Embryonic facial prominence (tissue), 1 donor: ENCODE results near the gene DOK6.

ENCODE experiments used
- DNase-seq: peaks from one replicate; pipeline ENCODE4 v3.0.0-alpha.2; 2016; ENCODE audit errors: extremely low spot score

The DOK6 gene

DNA sequence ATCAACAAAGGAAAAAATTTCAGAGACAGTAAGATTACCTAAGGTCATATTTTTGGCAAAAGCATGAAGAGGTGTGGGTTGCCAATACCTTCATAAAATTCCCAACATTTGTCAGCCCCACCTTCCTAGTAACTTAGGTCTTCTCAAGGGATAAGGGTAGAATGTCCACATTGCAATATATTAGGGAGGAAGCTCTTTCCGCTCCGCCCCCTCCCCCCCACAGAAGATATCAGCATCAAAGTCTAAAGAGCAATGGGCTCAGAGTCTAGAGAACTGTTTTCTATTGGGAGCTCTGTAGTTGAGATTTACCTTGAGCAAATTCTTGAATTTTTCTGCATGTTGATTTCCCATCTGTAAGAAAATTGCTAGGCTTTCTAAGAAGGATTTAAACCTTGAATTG, 346.7 kb downstream of the DOK6 start:
- DNase-seq = no peak

DNA sequence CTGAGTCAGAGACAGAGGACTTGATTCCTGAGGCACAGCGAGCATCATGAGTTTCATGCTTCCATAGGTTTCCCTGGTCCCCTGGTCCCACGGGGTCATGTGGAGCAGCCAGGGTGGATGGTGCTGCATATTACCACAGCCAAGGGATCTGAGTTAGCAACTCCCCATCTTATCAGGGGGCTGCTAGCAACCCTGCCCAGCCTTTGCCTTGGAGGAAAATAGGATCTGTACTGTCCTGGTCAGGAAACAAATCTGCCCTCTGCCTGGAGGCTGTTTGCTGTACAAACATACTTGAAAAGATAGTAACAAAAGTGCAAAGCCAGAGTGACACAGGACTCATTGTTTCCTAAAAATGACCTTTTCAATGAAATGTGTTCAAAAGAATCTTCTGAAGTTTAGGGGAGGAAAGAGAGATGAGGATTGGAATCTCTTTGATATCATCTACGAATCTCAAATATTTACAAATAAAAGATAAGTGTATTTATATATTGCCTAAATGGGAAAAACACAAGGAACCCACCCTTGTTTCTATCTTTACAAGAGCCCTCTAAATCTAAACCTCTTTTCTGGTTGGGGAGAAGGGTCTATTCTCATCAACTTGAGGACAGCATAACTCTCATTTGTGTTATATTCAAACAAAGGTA, 352.2 kb downstream of the DOK6 start:
- no peak for DNase-seq

DNA sequence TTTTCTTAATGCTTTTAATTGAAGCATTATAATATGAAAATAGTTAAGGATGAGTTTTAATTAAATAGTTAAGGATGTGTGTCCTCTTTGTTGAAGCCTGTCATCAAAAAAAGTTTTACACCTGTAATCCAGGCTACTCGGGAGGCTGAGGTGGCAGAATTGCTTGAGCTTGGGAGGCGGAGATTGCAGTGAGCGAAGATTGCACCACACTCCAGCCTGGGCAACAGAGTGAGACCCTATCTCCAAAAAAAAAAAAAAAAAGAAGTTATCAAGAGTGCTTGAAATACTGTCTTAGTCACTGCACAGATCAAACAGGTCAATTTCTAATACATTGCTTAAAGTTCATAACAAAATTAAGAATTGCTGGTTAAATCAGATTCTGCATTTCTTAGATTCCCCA, 353.4 kb downstream of the DOK6 start:
- no peak for DNase-seq

DNA sequence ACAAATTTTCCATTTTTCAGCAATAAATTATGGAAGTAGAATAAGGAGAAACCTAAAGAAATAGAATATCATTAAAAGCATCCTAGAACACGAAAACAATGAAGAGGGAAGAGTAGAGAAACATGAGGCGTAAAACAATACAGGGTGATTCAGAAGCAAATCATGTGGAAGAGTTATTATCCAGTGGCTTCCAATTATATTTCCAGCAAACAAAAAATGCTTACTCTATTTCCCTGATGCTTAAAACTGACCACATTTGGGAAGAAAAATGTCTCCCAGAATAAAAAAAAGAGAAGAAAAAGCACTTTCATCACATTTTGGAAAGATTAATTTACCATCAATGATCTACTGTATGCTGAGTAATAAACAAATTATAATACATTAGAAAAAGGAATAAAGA, 354.4 kb downstream of the DOK6 start:
- no peak for DNase-seq

DNA sequence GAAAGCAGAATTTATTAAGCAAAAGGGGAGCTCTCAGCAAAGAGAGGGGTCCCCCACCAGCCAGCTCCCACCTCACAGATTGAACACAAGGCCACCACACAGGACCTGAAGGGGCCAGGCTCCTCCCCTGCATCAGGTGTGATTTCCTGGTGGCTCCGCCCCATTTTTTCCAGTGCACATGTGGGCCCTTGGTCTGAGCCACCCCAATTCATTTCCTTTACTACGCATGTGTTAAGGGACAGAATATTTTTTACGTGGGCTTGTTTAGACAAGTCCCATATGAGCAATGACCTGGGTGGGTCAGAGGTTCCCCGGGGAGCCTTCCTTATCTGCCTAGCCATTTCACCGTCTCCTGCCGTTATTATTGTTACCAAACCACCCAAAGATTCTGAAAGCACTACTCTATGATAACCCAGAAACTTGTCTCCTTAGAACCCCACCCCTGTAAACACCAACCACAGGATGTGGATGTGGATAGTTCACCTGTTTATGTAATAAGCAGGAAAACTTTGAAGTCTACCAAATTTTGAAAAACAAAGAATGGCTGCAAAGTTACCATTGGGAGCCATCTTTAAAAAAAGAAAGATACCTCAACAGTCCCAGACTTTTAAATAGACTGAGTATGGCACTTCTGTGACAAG, 355.3 kb downstream of the DOK6 start:
- DNase-seq = no peak

DNA sequence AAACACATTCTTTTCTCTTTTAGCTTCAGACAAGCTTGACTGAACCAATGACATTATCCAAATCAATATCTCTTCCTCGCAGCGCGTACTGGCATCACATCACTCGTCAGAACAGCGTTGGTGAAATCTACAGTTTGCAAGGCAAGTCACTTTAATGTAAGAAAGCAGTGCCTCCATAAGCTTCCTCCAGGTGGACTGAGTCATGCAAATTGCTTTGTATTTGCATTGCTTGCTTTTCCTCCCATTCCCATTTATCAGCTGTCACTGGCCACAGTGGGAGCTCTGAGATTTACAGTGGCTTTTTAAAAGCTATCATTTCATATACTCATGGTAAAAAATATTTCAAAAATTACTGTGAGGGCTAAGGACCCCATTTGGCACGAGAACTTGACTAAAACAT, 357.0 kb downstream of the DOK6 start:
- DNase-seq = no peak

DNA sequence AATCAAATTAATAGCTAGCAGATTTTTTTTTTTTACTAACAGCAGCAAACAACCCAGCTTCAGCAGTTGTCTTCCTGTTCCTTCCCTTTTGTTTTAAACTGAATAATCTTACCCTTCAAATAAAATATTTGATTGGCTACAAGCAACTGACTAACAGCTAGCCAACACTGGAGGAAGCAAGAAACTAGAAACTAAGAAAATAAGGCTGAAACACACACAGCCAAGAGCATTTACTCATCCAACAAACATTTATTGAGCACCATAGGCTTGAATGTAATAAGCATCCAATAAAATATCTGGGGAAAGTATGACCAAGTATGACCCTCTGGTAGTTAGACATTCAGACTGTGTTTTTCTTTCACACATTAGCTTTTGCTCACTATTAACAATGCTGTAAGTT, 357.8 kb downstream of the DOK6 start:
- DNase-seq = no peak

DNA sequence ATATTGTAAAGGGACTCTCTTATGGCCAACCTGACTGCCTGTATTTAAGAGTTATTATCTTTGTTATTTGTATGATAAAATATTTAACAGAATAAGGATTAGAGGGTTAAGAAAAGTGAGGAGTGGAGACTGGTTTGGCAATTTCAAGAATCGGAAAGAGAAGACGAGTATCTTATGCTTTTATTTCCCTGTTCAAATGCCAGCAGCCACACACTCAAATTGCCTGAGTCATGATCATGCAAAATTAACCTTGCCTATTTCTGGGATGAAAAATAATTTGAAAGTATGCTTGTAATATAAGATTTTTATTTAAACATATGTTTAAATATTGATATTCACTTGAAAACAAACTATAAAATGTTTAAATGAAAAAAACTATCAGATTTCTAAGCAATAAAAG, 358.4 kb downstream of the DOK6 start:
- DNase-seq = no peak

DNA sequence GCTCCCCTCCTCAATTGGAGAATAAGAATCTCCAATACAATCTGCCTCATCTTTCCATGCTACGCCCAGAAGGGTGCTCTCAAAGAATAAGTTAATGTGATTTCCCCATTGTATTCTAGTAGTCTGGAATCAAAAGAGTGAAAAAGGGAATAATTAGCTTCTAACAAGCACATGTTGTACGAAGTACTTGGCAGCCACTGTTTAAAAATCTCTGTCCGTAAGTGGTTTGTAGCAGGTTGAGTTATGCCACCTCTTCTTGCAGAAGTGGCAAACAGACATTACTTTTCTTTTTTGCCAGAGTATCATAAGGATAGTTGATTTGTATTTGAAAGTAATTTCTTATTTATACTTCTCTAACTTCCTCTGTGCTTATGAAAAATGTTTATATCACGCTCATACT, 362.3 kb downstream of the DOK6 start:
- no peak for DNase-seq

DNA sequence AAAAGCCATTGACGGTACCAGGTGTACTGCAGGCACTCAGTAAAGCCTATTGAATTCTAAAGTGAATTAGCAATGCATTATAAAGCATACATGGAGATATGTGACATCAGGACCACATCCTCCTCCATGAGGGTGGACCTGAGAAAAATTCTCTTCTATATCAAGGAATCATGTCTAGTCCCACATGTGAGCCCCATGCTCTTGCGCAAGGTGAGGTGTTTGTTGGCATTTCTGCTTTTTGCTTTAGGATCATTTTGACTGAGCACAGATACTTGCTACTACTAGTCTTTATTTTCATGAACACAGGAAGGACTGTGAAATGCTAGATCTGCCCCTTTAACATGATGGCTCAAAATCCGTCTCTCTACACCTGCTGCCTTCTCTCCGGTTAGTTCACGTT, 363.1 kb downstream of the DOK6 start:
- no peak for DNase-seq

DNA sequence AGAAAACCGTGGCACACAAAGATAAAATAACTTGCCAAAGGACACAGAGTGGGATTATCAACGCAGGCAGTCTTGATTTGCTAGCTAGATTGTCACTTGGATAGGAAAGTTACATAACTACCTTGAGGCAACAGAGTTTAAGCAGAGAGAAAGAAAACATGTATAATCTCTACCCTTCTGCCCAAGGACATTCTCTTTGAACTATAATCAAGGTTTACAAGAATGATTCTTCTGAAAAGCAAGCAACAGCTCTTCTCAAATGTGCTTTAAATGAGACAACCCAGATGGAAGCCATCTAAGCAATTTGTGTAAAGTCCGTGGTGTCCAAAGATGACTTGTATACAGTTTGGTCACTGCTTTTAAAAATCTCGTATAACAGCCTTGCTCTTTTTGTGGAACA, 369.6 kb downstream of the DOK6 start:
- DNase-seq = no peak

DNA sequence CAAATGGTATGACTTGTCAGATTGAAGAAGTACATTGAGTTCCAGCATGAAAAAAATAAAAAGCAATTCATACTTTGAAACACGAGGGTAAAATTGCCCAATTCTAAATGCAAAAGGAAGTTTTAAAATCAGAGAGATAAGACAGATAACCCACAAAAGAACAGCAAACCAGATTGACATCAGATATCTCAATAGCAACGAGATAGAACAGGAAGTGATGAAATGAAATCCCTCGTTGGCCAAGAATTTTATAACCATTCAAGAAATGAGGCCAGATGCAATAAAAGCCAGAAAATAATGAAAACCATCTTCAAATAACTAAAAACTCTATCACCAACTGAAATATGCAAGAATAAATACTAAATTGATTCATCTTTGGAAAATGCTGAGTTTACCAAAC, 374.1 kb downstream of the DOK6 start:
- DNase-seq = no peak

DNA sequence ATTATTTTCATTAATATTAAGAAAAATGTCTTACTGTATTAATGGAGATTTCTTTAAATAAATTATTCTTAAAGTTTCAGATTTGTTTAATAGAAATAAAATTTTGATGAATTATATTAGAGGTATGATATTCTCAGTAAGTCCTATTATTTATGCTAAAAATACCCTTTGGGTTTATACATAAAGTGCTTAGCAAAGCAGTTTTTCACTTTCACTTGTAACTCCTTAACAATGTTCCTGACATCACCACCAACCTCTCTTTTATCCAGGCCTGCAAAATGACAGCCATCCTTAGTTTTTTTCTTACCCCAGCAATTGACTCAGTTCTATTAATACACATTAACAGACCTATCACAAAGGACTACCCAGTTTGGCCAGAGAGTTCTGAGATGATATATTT, 376.6 kb downstream of the DOK6 start:
- no peak for DNase-seq

DNA sequence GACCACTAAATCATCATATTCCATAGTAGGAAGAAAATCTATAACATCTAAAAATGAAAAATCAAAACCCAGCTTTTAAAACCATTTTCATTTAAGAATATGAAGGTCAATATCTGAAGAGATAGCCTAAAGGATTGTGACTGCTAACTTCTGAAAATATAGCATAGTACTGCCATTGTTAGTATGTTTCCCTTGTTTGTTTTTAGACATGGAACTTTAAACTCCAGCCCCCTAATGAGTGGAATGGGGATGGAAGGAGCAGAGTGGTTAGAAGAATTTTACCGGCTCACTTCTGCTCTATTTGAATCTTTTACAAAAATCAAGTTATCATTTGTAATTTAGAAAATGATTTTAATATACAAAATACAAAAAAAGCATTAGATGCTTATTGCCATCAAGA, 378.0 kb downstream of the DOK6 start:
- no peak for DNase-seq

DNA sequence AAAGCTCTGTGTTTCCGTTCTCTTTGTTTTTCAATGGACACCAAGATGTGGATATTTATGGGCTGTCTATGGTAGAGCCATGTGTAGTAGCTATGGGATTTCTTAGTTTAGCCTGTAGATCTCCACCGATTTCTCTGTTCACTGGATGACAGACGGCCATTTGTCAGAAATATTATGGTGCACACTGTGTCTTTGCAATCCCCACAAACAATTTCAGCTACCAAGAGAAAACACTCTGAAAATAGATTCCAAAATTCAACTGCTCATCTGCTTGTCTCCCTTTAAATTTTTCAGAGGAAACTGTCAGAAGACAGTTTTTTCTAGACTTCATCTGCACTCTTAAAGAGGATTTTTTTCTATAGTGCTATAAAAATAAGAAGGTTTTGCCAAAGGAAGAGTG, 380.2 kb downstream of the DOK6 start:
- no peak for DNase-seq

DNA sequence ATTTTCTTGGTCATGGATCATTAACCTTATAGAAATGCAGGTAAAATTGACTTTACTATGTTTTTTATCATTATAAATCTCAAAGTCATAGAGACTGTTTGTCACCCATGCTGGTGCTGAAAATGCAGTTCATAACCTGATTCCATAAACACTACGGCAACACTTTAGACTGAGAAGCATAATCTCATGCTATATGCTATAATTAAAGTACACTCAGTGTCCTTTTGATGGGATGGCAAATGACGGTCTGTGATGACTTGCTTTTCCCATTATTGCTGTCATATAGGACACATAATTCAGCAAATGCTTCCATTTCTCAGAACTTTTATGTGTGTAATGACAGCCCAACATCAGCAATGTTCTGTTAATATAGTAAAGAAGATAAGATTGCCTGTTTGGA, 384.1 kb downstream of the DOK6 start:
- DNase-seq = no peak

DNA sequence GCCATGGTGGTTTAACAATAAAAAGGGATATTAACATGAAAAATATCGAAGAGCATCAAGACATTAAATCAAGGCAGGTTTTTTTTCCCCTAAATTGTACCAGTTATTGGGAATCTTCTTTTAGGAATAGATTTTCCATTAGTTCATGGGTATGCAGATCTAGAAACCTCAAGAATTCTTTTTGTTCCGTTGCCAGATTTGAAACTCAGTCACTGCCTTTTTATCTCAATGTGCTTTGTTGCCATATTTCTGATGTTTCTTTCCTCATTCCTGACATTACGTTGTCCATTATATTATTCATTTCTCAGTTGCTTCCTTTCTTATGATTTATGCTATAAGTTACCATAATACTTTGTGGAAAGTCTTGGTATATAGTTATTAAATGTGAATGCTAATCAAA, 384.8 kb downstream of the DOK6 start:
- no peak for DNase-seq

DNA sequence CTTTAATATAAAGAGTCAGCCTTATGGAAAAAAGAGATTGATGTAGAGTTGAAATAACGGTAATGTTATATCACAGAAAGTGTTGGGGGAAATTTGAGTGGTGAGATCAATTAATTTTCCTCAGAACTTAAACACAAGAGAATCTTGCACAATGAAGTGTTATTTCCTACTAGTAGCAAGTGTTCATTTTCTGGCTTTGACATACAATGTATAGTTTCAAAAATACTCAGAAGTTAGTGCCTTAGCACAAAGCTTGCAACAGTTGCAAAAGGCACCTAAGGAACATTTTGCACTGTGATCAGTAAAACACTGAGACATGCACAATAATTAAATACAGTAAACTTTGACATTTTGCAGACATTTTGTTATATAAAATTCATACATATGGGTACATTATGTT, 385.7 kb downstream of the DOK6 start:
- no peak for DNase-seq

DNA sequence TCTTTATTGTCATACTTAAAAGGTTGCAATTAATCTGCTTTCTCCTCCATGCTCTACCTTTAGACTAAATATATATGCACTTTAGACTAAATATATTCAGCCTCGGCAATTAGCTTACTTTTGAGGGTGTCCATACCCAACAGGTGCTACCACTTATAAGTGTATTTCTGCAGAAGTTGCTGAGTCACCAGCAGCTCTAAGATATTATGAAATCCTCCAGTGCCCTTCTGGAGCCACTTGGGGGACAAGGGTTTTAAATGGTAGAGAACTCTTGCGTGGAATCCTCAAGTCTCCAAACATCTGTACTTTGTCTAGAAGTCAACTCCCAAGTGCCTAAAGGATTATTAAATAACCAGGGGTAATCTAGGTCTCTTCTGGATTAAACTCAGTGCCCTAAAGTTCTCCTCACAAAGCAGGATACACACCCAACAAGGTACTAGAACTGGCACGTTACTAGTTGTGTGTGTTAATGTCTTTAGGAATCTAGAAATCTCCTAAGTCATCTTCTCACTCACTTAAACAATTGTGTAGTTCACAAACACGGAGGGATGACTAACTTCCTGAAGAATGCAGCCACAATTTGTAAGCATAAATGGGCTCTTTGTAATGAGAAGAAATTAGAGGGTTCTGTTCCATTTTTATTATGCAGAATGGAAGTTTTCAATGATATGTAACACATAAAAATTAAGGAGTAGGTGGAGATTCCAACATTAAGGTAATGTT, 387.3 kb downstream of the DOK6 start:
- no peak for DNase-seq

DNA sequence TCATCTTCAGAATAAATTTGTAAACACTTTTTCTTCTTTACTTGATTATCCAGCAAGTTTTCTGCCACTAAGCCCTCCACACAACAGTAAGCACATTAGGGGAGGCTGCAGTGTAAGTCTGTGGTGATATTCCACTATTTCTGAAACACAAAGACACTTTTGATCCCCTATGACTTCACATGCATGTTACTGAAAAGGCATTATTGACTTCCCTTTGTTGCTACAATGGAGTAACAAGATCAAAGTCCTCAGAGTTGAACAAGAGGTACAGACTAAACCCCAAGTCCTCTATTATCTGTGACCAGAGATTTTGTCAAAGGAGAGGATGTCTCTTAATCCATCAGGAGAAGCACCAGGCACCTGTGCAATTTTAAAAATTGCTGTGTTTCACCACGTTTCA, 389.1 kb downstream of the DOK6 start:
- no peak for DNase-seq

DNA sequence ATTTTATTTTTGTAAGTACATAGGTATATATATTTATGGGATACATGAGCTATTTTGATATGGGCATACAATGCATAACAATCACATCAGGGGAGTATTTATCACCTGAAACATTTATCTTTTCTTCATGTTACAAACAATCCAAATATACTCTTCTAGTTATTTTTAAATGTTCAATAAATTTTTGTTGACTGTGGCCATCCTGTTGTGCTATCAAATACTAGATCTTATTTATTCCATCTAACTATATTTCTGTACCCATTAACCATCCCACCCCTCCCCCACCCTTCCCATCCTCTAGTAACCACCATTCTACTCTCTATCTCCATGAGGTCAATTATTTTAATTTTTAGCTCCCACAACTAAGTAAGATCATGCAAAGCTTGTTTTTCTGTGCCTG, 390.0 kb downstream of the DOK6 start:
- no peak for DNase-seq

DNA sequence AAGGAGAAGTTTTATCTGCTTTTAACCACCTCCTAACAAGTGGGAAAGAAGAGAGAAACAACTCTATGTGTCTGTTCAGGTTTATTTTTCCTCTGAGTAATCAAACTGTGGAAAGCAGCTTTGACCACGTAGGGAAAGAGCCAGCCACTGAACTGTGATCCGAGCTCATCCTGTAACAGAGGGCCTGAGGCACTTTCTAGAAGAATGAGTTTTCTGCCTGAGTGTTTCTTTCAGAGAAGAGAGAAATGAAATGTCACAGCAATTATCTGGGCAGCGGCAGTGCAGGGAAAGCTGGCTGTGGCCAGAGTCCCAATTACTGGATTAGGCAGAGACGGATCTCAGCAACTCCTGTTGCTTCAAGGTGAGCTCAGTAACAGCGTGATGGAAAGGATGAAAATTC, 395.1 kb downstream of the DOK6 start:
- DNase-seq = no peak

DNA sequence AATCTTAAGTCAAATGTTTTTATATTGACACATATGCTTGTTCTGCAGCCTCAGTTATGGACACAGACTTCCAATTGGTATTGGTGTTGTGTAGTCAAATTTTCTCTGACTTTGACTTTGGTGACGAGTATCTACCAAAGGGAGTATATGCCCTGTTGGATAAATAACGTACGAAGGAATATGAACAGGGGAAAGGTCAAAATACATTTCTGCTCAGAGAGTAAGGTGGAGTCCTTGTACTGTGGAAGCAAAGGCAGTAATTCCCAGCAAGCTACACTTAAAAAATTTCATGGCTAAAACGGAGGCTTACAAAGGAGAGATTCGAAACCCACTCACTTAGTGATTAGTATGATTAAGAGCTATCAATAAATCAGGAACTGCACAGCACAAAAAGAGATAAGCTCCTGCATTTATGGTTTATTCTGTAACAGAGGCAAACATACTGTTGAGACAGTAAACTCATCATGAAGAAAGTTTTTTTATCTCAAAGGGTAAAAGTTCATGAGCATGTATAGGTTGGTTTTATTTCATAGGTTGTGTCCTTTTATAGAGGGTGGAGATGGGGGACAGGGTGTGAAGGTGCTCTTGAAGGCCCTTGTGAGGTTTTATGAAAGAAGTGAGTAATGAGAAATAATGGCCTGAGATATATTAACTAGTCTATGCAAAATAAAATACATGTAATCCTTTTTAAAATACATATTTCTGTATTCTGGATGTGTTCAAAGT, 404.3 kb downstream of the DOK6 start:
- DNase-seq = no peak
